GM18517 (cell line): ENCODE measurements around the gene TBKBP1.

ENCODE experiments used
- ATAC-seq: cut with Tn5 transposase; IDR thresholded peaks from one replicate; pipeline ENCODE4 v1.9.1; 2021; ENCODE audit warnings: mild to moderate bottlenecking, moderate library complexity; ENCODE audit not compliant: unreplicated experiment

Gene TBKBP1

GRCh38 chr17:47697906-47698711, 4.1 kb downstream of the TBKBP1 start:
- ATAC-seq, result no peak

GRCh38 chr17:47698749-47699535, 5.0 kb downstream of the TBKBP1 start:
- no peak for ATAC-seq

DNA sequence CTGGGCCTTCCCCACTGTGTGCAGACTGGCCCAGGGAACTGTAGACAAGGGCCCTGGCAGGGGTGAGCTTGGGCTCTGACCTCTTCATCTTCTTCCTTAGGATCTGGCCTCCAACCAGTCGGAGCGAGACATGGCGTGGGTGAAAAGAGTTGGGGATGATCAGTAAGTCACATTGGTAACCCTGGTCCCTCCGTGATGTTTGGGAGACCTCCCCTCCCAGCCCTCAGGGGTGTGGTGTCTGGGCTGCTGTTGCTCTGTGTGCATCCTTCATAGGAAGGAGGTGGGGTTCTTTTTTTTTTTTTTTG, 5.5 kb downstream of the TBKBP1 start:
- no peak for ATAC-seq

DNA sequence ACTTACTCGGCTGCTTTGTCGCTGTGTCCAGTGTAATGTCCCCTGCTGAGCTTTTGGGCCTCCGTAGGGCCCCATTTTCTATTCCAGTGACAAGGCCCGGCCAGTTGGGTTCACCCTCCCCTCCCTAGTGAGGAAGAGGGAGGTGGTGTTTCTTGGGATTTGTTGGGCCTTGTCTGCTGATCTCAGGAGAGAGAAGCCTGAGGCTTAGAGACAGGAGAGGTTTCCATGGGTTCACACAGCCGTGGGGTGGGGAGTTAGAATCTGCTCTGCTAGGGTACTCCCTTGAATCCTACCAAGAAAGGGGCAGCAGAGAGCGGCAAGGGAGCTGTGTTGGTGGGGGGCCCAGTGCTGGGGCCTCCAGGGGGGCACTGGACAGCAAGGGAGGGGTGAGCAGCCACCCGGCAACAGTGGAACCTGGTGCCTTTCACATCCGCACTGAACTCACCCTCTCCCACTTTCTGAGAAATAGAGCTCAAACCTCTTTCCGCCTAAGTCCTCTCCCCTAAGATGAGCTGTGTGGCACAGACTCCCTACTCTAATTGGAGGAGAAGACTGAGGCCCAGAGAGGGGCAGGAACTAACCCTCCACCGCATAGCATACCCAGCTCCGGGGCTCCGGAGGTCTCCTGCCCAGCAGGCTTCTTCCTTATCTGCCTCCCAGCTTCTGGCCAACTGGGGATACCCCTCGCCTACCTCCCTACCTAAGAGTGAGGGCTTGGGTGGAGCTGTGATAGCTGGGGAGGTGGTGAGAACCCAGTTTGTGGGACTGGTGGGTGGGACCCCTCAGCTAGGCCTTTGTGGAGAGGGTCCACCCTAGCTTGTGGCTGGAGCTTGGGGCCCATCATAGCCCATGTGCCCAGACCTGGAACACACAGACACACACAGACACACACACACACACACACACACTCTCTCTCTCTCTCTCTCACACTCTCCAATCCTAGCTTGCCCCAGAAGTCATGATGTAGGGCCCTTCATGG, 6.8 kb downstream of the TBKBP1 start:
- no peak for ATAC-seq

DNA sequence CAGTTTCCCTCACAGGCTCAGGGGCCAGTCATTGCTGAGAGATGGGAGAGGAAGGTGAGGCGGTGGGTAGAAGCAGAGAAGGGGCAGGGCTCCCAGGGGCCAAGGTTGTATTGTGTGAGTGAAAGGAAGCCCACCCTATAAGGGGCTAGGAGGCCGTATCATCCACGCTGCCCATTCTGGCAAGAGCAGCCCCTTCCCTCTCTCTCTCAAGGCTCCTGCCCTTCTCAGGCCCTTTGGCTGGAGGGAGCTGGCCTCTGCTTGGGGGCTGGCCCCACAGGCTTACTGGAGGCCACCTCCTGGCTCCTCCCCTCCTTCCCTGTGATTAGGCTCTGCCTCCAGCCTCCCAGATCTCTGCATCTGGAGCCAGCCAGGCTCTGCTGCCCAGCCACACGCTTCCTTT, 7.6 kb downstream of the TBKBP1 start:
- ATAC-seq, result no peak

- no peak for ATAC-seq
These were observed 8.5 kb downstream of the TBKBP1 start for GRCh38 chr17:47702391-47702995.

GRCh38 chr17:47703191-47703591, 9.2 kb downstream of the TBKBP1 start:
- ATAC-seq, result no peak

DNA sequence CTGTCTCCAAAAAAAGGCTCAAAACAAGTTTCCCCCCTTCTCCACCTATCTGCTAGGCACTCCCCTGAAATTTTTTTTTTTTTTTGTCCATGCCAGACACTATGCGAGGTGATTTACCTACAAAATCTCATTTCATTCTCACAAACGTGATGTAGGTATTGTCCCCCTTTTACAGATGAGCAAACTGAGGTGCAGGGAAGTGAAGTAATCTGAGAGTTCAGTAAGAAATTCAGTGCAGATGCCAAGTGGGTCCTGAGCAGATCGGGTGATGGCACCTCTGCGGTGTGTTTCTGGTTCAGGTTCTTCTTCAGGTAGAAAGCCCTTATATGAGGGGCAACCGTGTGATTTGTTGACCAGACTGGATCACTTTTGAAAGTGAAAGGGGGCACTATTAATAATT, 9.7 kb downstream of the TBKBP1 start:
- ATAC-seq, result no peak

DNA sequence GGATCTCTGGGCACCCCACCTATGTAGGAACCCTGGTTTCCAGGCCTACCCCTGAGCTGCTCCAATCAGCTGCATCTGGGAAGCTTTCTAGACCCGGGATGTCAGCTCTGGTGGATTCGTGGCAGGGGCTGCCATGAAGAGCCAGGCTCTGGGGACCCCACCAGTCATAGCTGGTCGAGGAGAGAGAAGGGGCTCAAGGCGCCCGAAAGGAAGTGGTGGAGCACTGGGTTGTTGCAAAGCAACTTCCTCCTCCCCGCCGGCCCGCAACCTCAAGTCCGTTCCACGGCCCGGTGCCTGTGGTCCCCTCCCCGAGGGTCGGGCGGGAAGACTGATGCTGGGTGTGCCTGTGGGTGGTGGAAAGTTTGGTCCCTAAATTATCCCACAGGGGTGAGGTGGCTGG, 10.2 kb downstream of the TBKBP1 start:
- ATAC-seq, result no peak

DNA sequence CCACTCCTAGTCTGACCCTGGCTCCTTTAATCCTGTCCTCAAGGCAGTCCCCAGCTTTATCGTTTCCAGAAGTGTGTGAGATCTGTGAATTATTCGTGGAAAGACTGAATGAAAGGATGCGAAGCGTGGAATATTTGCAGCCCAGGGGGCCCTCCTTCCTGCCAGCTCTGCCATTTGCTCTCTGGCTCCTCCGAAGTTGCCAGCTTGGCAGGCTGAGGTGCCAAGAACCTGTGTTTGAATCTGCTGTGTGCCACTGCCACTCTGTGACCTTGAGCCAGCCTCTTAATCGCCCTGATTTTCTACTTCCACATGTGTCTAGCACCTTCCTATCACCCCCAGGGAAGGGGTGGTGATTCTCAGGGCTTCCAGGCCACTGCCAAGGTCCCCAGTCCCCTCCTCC, 10.8 kb downstream of the TBKBP1 start:
- ATAC-seq, result no peak

DNA sequence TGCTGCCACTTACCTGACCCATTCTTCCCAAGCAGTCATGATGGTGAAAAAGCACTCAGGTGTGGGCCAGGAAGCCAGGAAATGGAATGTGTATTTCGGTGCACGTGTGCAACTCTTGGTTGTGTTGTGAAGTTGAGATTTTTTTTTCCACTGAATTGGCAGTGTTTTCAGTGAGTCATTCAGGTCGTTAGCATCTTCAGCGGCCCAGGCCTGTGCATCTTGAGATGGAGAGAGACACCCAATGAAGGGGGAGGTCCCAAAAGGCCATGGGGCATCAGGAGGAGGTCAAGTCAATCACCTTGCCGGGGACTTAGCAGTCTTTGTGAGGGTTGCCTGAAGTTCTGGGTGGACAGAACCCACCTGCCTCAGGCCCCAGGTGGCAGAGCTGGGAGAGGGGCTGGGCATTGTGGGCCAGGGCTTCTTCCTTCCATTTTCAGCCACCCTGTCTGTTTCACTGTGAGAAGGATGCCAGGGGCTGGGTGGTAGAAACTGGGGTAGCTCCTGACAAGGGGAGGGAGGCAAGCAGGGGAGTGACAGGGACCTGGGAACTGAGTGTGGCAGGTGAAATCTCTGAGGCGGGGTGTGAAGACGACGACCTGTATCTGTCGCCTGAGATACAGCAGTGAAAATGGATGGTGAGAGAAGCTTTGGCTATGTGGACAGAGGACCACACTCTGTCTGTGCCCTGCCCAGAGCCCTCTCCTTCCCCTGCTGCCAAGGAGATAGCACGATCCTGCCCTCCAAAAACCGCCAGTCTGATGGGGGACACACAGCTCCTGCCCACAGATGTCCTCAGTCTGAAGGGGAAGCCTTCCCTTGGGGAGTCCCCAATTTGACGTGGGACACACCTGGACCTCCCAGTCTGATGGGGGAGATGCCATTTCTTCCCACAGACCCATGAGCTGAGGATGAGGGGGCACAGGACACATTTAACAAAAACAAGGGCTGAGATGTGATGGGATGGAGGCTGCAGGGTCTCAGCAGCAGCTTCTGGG, 11.9 kb downstream of the TBKBP1 start:
- ATAC-seq, result no peak

DNA sequence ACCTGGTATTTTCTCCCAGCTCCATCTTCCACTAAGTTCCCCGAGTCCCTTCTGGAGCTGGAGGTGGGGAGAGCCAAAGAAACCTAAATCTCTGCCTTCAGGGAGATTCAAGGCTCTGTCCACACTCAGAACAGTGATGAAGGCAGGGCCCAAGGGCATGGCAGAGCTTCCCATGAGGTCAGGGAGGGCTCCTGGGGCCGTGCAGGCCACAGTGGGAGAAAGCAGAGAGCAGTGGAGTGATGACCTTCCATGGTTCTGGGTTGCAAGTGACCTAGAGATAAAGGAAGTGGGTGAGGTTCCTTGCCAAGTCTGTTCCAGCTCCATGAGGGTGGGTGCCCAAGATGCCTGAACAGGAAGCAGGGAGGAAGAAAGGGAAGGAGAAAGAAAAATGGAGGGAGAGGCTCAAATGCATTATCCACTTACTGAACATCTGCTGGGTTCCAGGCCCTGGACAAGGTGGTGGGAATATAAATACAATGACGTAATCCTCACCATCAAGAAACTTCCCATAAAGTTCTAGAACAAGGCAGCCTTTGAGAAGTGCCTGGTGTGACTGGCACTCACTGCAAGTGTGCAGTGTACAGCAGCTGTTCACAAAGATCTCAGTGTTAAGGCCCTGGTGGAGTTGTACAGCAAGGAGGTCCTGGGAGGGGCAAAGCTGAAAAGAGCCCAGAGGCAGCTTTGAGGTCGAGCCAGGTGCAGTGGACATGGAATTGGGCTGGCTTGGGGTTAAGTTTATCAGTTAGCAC, 13.3 kb downstream of the TBKBP1 start:
- no peak for ATAC-seq

- ATAC-seq, result no peak
These were observed 13.9 kb downstream of the TBKBP1 start for GRCh38 chr17:47707884-47708283.

GRCh38 chr17:47708312-47708863, 14.4 kb downstream of the TBKBP1 start:
- no peak for ATAC-seq

DNA sequence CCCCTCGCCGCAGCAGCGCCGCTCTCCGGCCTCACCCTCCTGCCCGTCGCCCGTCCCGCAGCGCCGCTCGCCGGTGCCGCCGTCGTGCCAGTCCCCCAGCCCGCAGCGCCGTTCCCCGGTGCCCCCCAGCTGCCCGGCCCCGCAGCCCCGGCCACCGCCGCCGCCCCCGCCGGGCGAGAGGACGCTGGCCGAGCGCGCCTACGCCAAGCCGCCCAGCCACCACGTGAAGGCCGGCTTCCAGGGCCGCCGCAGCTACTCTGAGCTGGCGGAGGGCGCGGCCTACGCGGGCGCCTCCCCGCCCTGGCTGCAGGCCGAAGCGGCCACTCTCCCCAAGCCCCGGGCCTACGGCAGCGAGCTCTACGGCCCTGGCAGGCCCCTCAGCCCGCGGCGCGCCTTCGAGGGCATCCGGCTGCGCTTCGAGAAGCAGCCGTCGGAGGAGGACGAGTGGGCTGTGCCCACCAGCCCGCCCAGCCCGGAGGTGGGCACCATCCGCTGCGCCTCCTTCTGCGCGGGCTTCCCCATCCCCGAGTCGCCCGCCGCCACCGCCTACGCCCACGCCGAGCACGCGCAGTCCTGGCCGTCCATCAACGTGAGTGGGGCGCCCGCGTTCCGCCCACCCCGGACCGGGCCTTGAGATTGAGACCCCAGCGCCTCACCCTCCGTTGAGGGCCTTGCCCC, 15.0 kb downstream of the TBKBP1 start:
- ATAC-seq, result no peak

DNA sequence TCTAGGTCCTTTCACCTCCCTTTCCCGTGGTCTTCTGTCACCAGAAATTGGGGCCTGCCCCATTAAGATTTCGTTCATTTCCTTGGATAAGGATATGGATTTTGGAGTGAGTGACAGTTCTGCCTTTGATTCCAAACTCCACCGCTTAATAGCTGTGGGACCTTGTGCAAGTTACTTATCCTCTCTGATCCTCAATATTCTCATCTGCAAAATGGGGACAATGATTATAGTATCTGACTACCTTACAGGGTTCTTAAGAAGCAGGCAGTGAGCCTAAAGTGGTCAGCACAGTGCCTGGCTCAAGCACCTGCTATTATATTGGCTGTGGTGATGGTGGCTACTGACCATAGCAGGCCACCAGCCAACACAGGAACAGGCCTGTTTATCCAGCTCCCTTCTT, 15.6 kb downstream of the TBKBP1 start:
- no peak for ATAC-seq

DNA sequence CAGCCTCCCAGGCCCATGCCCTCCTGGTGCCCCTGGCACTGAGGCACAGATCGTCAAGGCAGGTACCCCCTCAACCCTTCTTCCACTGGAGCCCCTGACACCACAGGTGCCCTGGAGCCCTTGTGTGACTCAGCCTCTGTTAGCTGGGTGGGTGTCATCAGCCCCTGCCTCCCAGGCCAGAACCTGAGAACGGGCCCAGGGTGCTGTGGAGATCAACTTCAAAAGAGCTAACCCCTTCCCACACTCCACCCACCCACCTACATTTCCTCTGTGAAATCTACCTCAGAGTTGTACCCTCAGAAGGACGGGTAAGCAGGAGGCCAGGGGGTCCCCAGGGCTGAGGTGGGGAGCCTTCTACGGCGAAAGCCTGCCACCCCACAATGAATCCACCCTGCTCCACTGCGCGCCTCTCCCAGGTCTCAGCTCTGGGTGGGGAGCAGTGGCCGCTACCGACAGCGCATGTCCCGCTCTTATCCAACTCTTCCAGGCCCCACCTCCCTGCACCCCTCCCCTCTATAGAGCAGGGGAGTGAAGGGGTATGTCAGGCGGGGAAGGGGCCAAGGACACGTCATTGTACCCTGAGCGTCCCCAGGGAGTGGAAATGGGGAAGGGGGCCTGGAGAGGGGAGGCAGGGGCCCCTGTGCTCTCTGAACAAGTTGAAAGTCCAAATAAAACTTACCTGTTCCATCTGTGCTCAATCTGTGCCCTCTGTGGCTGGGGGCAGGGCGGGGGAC, 17.6 kb downstream of the TBKBP1 start:
- no peak for ATAC-seq
